ENCODE data around the gene TSC22D3.
"Not testable (repeated sequence)": the region's sequence is repeated elsewhere in the genome, so short reads cannot be mapped to it uniquely, and the experiment has no call there.

TSC22D3 gene

DNA sequence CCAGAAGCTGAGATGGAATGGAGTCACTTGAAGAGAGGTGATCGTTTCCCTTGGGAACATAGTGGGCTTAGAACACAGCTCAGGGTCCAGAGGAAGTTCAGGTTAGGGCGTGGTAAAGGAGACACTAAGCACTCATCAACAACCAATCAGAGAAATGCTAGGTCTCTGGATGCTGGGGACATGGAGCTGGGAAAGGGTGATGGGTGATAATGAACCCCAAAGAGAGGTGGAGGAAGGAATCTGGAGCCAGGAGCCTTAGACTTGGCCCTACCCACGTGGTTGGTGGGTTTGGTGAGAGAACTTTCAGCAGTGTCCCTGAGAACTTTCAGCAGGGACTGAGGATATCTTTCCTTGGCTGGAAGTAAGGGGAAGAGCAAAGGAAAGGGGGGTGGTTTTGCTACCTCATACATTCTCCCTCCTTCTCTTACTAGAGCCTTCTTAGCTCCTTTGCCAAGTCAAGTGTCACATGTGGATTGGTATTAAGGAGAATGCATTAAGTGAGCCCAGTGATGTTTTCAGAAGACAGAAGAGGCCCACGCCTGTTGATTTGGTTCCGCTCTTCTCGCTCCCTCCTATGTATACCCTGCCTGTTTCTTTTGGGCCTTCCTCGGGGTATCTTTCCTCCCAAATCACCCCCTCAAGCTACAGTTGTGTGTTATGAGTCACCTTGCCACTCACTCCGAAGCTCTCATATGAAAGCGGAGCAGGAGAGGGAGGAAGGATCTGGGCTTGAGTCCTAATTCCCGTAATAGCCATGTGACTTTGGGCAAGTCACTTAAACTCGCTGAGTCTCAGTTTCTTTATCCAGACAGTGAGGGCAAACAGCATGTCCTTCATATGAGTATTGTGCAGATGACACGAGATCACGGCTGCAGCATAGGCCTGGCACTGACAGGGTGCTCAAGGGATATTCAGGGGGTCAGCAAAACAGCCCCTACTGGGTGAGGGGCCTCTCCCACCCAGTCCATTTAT is 63.1 kb downstream of the TSC22D3 start:
- peak in 4 of 5 donors; percentile 8 to 48 (median 38) for DNase-seq

DNA sequence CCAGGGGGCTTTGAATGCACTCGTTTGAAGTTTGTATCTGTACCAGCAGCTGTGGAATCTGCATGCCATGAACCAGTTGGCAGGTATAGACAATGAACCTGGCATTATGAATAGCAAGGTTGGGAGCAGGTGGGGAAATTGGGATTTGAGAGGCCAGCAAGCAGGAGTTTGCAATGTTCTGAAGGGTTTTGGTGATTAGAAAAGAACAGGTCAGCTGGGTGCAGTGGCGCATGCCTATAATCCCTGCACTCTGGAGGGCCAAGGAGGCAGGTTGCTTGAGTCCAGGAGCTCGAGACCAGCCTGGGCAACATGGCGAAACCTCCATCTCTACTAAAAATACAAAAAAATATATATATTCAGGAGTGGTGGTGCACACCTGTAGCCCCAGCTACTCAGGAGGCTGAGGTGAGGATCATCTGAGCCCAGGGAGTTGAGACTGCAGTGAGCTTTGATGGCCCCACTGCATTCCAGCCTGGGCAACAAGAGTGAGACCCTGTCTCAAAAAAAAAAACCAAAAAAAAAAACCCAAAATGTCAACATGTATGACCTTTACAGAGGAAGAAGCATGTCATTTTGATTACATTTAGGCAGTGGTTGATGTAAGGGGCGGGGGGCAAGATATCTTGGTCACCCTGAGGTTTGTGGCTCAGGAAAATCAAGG is 63.9 kb downstream of the TSC22D3 start:
- peak in 2 of 5 donors; percentile 2 to 7 for DNase-seq

DNA sequence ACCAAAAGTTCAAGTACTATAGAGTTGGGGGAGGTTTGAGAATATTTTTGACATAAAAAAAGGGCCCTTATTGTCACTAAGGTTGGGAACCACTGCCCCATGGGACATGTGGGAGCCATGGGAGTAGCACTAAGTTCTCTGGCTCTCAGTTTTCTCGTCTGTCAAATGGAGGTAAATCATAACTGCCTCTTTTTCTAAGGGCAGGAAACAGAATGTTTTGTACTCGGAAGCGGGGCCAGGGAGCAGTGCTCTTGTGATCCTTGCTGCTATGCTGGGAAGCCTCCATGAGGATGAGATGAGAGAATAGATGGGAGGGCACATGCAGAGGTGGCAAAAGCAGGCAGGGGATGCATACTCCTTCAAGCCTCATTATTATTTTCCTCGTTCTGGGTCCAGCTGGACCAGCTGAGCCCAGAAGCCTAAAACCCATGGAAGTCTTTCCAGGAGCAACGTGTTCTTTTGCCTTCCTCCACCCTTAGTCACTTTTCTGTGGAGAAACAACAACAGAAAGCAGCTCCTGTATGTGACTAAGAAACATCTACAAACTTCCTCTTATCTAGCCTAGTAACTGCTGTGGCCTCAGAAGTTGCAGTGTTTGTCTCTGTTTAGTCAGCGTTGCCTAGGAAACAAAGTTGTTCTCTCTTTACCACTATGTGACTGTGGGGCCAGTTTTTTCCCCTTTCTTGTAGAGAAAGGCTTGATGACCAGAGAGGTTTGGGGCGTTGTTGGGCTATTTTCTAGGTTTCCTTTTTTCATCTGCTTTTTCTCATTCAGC is 64.8 kb downstream of the TSC22D3 start:
- DNase-seq, result peak; percentile 9 to 82 (median 60)

DNA sequence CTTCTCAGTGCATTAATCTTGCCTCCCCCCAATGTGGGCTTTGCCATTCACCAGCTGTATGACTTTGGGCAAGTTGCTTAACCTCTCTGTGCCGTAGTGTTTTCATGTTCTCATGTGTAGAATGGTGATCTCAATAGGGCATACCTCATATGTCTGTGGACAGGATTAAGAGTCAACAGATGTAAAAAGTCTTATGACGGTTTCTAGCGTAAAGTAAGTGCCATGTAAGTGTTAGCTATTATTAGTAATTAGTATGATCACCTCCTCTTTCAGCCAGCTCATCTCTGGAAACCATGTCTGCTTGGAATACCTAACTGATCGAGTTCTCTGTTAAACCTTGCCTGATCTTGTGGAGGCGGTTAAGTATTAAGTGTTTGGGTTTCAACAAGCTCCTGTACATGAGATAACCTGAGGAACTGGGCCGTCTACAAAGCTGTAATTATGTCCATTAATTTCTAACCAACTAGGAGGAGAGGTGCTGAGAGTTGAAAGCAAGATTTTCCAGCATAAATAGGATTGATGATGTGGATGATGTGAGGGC is 66.3 kb downstream of the TSC22D3 start:
- DNase-seq, result no peak

DNA sequence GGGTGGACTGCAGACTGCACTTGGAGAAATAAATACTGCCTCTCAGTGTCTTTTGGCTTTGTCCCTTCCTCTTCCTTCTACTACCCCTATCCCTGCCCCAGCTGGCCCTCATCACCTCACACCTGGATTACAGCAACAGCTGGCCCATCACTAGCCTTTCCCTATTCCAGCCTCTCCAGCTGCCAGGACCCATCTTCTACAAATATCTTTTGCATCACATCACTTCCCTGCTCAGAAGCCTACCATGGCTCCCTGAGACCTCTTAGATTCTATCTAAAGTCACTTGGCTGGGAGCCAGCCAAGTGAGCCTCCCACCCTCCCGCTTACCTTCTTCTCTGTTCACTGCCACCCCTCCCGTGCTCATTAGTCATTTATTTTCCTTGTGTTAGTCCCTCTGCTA is 66.8 kb downstream of the TSC22D3 start:
- DNase-seq, result no peak

DNA sequence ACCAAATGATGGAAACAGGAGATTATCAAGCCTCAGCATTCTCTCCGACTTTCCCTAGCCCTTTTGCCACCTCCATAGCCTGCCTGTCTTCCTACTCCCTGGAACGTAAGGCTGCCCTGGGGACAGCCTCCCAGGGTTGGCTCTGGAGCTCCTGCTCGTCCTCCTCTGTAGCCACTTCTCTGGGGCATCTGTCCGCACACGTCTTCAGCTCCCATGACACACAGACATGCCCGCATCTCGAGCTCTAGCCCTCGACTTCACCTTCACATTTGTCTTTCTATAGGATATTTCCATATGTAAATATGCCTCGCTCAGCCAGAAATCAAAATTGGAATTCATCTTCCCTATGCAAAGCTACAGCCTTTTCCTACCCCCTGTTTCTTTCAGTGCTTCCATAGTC is 67.7 kb downstream of the TSC22D3 start:
- no peak for DNase-seq

DNA sequence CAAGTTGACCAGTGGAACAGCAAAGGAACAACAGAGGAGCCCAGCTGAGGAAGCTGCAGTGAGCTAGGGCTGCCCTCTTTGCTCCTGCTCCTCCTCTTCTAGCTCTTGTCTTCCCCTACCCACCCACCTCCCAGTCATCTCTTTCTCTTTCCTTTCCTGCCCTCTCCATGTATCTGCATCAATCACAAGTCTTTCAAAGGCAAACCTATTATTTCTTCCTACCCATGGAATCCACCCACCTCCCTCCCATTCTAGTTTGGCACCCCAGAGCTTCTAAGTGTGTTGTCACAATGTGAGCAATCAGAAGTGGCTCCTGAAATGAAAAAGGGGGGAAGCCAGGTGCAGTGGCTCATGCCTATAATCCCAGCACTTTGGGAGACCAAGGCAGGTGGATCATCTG is 69.3 kb downstream of the TSC22D3 start:
- no peak for DNase-seq

DNA sequence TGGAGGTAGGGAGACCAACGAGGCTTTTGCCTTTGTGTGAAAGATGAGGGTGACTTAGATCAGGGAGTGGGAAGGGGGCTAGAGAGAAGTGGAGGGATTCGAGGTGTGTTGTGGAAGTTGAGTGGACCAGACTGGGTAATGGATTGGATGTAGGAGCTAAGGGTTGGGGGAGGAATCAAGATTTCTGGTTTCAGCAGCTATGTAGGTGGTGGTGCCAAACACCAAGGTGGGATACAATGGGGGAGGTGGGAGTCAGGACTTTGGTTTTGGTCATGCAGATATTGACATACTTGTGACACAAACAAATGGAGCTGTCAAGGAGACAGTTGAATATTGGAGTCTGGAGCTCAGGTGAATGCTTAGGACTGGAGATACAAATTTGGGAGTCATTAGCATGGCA is 71.0 kb downstream of the TSC22D3 start:
- no peak for DNase-seq

DNA sequence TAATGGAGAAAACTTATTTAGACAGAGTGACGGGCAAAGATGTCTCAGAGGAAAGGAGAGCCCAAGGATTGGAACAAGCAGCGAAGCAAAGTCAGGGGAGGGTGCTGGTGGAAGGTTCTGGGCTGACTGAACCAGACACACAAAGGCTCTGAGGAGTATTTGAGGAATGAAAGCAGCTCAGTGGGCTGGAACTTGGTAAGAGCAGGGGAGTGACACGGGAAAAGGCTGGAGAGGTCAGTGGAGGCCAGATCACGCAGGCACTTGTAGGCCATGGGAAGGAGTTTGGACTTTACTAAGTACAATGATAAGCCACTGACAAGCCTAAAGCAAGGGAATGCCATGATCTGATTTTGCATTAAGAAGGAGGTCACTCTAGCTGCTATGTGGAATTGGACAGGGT is 71.4 kb downstream of the TSC22D3 start:
- no peak for DNase-seq

DNA sequence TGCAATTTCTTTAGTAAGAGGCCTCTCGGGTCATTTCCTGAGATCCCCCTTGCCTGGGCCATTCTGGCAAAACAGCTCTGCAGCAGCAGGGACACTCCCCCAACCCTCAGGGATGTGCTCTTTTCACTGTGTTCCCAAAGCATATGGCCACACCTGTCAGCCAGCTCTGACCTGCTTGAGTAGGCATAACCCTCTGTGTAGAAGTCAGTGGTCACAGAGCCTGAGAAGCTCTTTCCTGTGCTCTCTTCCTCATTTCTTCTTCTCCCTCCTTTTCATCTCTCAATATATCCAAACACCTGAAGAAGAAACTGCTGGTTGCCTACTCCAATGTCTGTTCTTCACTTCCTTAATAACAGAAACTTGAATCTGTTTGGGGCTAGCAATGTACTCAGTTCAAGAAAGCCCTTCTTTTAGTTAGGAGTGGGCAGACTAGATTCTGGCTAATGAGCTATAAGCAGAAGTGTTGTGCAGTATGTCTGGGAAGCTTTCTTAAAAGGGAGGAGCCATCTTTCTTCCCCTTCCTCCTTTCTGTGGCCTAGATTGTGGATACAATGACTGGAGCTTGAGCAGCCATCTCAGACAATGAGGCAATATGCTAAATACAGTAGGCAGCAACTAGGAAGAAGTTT is 74.0 kb downstream of the TSC22D3 start:
- DNase-seq, result no peak

DNA sequence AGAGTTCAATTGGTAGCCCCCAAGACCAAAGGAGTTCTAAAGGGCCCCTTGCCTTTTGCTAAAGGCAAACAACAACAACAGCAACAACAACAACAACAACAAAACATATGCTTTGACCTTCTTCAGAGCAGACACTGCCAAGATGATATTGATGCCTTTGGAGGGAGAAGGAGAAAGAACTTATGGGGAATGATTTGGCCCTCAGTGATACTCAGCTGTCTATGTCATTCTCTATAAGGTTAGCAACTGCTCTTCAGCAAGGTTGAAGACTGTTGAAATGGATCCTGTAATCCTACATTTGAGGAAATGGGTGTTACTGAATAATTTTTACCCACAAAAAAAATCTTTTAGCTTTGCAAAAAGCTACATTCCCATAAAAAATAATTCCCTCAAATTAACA is 74.8 kb downstream of the TSC22D3 start:
- DNase-seq, result no peak

DNA sequence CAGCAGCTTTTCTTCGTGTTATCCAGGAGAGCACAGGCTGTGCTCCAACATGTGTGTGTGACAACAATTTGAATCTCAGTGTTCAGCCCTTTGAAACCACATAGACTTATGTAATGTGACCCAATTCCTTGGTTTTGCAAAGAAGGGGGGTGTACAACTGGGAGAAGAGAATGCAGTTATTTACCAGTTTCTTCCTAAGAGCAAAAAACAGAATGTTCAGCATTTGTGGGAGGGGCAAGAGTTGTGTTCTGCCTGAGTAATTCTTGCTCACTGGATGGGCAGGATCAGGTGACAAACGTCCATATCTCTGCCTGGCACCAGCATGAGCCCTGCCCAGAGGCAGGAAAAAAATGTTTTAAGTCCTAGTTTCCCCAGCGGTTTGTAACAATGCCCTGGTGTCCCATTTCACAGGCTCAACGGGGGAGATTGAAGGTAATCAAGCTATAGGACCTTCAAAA is 75.2 kb downstream of the TSC22D3 start:
- DNase-seq, result no peak

DNA sequence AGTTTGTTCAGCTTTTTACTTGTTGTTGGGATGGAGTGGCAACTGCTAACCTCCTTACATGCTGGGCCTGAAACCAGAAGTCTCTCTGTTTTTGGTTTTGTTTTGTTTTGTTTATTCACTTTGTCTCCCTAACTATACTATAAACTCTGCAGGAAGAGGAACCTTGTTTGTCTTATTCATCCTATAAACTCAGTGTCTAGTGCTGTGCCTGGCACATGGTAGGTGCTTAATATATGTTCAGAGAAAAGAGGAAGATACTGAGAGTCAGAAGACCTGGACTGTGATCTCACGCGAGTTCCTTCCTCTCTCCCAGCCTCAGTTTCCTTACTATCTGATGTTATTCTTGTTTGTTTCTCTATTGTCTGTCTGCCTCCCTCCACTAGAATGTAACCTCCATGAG is 76.0 kb downstream of the TSC22D3 start:
- DNase-seq, result no peak

DNA sequence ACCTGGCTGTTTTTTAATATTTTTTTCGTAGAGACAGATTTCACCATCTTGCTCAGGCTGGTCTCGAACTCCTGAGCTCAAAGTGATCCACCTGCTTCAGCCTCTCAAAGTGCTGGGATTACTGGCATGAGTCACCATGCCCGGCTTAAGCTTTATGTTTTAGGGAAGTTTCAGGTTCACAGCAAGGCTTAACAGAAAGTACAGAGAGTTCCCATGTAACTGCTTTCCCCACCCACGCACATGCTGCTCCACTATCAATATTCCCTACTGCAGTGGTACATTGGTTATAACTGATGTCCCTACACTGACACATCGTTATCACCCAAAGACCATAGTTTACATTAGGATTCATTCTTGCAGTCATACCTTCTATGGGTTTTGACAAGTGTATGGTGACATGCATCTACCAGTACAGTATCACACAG is 84.6 kb downstream of the TSC22D3 start:
- no peak for DNase-seq

DNA sequence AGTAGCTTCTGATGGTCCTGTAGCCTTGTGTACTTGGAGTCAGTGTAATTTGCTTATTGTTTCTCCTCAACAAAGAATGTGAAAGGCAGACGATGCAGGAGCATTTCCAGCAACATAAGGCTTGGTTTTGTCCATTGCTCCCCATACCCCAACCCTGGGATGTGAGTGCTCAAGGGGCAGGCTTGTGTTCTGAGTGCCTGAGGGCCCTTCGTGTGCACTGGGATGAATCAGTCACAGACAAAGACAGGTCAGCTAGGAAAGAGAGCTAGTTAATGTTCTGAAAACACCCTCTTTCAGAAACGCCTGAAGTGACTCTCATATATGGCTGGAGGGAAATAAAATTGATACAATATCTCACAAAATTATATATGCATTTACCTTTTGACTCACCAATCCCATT is 88.1 kb downstream of the TSC22D3 start:
- DNase-seq, result no peak

DNA sequence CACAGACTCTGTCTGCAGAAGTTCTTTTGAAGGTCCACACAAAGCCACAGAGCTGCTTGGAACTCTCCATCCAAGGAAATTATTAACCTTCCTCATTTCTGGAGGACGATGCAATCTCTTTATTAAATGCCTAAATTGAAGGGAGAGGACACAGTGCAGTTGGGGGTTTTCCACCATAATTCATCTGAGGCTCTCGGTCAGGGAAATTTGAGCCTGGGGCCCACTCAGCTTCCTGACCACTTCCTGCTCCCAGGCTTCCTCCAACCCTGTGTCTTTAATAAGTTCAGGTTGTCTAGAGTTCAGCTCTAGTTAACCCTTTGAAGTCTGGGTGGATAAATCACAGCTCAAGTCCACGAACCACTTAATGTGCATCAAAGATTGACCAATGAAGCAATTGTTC is 88.8 kb downstream of the TSC22D3 start:
- no peak for DNase-seq

DNA sequence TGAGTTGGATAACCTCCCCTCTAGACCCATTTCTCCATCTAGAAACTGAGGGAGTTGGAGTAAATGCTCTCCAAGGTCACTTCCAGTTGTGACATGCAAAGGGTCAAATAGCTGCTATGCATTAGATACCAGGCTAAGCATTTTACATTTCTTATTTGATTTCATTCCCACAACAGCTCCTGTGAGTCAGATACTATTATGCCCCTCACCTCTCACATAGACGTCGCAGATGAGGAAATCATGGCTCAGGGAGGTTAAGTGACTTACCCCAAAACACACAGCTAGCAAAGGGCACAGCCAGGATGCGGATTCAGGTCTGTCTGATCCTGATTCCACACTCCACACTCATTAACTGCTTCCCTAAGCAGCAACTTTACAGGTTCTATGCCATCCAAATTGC is 89.6 kb downstream of the TSC22D3 start:
- no peak for DNase-seq

DNA sequence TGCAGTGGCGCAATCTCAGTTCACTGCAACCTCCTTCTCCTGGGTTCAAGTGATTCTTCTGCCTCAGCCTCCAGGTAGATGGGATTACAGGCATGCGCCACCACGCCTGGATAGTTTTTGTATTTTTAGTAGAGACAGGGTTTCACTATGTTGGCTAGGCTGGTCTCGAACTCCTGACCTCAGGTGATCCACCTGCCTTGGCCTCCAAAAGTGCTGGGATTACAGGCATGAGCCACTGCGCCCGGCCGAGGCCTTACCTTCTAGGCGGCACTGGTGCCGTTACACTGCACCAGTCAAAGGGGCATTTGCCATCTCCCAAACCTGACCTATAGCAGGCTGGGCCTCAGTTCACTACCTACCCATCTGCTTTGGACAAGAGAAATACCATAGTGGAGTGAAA is 90.0 kb downstream of the TSC22D3 start:
- not testable (repeated sequence) for DNase-seq

DNA sequence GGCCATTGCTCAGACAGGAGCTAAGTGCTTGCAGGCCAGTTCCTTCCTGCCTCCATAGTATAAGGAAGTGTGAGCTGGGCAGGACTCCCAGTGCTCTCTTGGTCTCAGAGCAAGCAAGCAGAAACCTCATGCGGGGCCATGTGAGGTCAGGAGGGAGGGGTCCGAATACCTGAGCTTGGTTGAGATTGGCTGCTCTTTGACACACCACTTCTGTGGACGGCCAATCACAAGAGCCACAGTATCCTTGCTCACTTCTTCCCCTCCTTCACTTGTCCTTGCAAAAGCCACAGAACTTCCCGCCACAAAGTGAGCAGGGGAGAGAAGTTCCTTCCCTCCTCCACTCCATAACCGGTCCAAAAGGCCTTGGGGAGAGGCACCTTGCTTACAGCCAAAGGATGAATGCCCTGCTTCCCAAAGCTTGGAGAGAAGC is 90.6 kb downstream of the TSC22D3 start:
- DNase-seq, result peak in 1 of 5 donors; percentile 31

DNA sequence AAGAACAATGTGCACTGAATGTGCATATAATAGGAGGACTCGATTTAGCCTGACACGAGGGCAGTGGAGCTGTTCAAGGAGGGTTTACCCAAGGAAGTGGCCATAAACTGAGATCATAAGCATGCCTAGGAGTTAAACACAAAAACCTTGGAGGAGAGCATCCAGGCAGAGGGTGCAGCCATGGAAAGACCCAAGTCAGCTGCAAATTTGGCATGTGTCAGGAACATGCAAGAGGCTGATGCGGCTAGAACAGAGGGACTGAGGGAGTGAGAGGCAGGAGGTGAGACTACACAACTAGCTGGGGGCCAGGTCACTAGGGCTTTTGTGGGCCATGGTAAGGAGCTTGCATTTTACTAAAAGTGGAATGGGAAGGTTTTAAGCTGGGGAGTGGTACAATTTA is 91.7 kb downstream of the TSC22D3 start:
- no peak for DNase-seq

DNA sequence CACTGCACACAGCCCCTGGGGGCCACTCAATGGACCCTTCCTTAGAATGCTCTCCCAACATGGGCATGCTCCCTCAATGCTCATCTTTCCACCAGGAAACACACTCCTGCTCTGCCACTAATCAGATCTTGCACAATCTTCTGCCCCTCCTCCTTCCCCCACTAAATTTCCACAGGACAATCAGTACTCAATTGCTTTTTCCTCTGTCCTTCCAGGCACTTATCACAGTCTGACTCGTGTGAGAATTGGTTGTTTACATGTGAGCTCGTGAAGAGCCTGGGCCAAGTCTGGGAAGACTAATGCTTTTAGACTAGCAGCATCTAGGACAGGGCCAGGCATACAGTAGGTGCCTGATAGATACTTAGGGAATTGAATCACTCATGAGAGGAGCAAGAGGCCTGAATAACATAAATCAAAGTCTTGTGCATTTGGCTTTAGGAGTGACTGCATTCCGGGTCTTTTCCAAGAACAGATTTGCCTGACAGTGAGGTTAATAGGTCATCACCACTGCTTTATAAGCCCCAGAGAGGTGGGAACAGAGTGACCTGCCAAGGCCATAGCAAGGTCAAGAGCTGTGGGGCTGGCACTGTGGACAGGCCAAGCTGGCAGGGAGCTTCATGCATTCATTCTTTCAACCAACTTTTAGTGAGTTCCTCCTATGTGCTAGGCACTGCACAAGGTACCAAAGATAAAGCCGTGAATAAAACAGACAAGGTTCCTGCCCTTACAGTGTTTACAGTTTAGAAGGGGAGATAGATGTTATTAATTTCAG is 92.3 kb downstream of the TSC22D3 start:
- DNase-seq, result no peak

DNA sequence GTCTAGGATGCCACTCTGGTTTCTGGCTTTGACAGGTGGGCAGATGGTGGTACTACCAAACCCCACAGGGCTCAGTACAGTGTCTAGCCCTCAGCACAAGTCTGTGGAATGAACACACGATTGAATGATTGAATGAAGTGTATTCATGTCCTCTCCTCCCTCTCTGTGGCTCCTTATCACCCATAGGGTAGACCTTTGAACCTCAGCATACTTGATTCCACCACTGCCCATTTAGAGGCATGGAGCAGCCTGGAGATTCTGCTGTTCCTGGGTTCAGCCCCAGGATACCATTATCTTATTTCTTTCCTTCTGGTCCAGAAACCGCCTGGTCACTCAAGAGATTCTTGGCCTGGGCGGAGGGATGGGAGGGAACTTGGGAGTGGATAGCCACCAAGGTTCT is 93.3 kb downstream of the TSC22D3 start:
- no peak for DNase-seq
